DOHH2 (cell line): ENCODE data around the gene C12orf57.

Source experiments
- EZH2phosphoT487 ChIP-seq: fragments of 200-600 bp; sonication (generic); IDR thresholded peaks from 2 replicates; pipeline ENCODE4 v1.6.1; 2017; ENCODE audit warnings: borderline replicate concordance, mild to moderate bottlenecking, antibody characterized with exemption, low read length, moderate library complexity, mixed read lengths
- TF ChIP-seq, protein P1 (sequence below): fragments of 200-600 bp; sonication (generic); IDR thresholded peaks from one replicate; pipeline ENCODE4 v1.5.1; 2014; ENCODE audit warnings: antibody characterized with exemption, mild to moderate bottlenecking, low read depth, low read length; ENCODE audit not compliant: poor library complexity, severe bottlenecking

DNA sequence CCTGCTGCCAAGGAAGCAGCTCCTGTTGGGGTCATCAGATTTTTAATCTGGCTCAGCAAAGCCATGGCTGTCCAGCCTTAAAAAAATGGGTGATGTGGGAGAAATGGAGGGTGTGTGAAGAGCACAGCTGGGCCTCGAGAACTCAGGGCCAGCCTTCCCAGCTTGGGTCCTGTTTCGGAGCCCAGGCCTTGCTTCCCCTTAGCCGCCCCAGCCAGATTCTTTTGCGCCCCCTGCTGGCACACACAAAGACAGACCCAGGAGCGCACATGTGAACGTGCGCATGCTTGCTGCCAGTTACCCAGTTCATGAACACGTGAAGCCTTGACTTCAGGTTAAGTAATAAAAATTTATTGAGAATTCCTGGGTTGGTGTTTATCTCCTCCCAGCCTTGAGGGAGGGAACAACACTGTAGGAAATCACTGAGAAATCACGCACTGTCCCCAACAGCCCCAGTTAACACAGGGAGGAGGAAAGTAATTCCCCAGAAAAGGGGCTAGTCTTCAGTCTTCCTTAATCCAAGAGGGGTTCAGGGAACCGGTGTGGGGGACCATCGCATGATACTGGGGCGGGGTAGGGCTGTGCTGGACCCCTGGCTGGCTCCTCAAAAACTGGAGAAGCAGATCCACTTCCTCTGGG is 21.3 kb downstream of the C12orf57 start:
- TF ChIP-seq, protein P1, sequence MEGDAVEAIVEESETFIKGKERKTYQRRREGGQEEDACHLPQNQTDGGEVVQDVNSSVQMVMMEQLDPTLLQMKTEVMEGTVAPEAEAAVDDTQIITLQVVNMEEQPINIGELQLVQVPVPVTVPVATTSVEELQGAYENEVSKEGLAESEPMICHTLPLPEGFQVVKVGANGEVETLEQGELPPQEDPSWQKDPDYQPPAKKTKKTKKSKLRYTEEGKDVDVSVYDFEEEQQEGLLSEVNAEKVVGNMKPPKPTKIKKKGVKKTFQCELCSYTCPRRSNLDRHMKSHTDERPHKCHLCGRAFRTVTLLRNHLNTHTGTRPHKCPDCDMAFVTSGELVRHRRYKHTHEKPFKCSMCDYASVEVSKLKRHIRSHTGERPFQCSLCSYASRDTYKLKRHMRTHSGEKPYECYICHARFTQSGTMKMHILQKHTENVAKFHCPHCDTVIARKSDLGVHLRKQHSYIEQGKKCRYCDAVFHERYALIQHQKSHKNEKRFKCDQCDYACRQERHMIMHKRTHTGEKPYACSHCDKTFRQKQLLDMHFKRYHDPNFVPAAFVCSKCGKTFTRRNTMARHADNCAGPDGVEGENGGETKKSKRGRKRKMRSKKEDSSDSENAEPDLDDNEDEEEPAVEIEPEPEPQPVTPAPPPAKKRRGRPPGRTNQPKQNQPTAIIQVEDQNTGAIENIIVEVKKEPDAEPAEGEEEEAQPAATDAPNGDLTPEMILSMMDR = peak; percentile 95
- no peak for TF ChIP-seq EZH2phosphoT487
